GM12878 (cell line): ENCODE data around the gene SHB. TPM values are rescaled to one million over a fixed set of nuclear protein-coding genes. Genes with fewer than 3 reads are reported as not detected.

Source experiments
- ATAC-seq: fragments of 200-7000 bp; cut with Tn5 transposase; 3 replicates; pipeline ENCODE4 v1.9.1; 2020; ENCODE audit warnings: mild to moderate bottlenecking, moderate library complexity
- BruUV-seq: library from RNA; stranded (reverse); fragments of 400-500 nt; replicated peaks from 2 replicates; lab custom pipeline; 2021; lab: Mats Ljungman, UMichigan
- CTCF ChIA-PET: fragments of 300-600 bp; sonication (Branson Sonifier 250); formaldehyde crosslinking; extraction: SDS; loops from one replicate; lab custom pipeline; 2021; ENCODE audit warnings: inconsistent platforms; lab: Yijun Ruan, JAX
- POLR2A ChIA-PET: fragments of 350-600 bp; formaldehyde crosslinking; extraction: SDS; loops from one replicate; lab custom pipeline; 2021; ENCODE audit warnings: inconsistent platforms; lab: Charles Lee
- RAD21 ChIA-PET: fragments of 300-600 bp; sonication (Branson Sonifier 250); formaldehyde crosslinking; loops from one replicate; lab custom pipeline; 2023; ENCODE audit warnings: antibody characterized with exemption; ENCODE audit not compliant: unreplicated experiment; lab: Charles Lee
- SMC1A ChIA-PET: fragments of 300-600 bp; sonication (Branson Sonifier 250); formaldehyde crosslinking; loops from one replicate; lab custom pipeline; 2023; ENCODE audit not compliant: unreplicated experiment, uncharacterized antibody; lab: Charles Lee
- DNase-seq: peaks from one replicate; pipeline ENCODE4 v3.0.0-alpha.2; 2011; ENCODE audit warnings: low read depth, low spot score
- FAIRE-seq: peaks from 3 replicates; lab custom pipeline; 2011; peaks lifted over from hg19 to GRCh38; lab: Jason Lieb, UNC
- H2AFZ ChIP-seq: 2 replicates; pipeline ENCODE4 v1.6.0; 2011; ENCODE audit warnings: low read depth, low read length, control low read depth; ENCODE audit not compliant: control insufficient read depth
- H3K27ac ChIP-seq: 2 replicates; pipeline ENCODE4 v1.5.1; 2011; ENCODE audit warnings: control low read depth; ENCODE audit not compliant: control insufficient read depth, insufficient read depth
- H3K27me3 ChIP-seq, 2 experiments: replicated peaks in 1 of 2; 2 replicates each; pipeline versions ENCODE4 v1.6.0 to v1.6.1; 2011; ENCODE audit warnings: low read length in 1 of 2; ENCODE audit not compliant: control insufficient read depth in 2 of 2, insufficient read depth in 2 of 2
- H3K36me3 ChIP-seq, 2 experiments: 2 replicates each; pipeline ENCODE4 v1.5.1; 2011; ENCODE audit warnings: low read length in 1 of 2; ENCODE audit not compliant: control insufficient read depth in 2 of 2, insufficient read depth in 2 of 2
- H3K4me1 ChIP-seq: 2 replicates; pipeline ENCODE4 v1.6.1; 2011; ENCODE audit warnings: mild to moderate bottlenecking, low read length, moderate library complexity, mixed read lengths; ENCODE audit not compliant: control insufficient read depth, insufficient read depth
- H3K4me2 ChIP-seq: 2 replicates; pipeline ENCODE4 v1.6.0; 2011; ENCODE audit warnings: control low read depth; ENCODE audit not compliant: control insufficient read depth, insufficient read depth
- H3K4me3 ChIP-seq: fragments of 200-600 bp; sonication (generic); 2 replicates; pipeline ENCODE4 v1.5.1; 2016
- H3K79me2 ChIP-seq: 2 replicates; pipeline ENCODE4 v1.6.0; 2011; ENCODE audit warnings: low read length; ENCODE audit not compliant: control insufficient read depth, insufficient read depth
- H3K9ac ChIP-seq: 2 replicates; pipeline ENCODE4 v1.8.0; 2011; ENCODE audit warnings: low read length, control low read depth, mixed read lengths; ENCODE audit not compliant: control insufficient read depth, insufficient read depth
- H3K9me3 ChIP-seq: replicated peaks from 3 replicates; pipeline ENCODE4 v1.5.1; 2011; ENCODE audit warnings: mild to moderate bottlenecking, low read length; ENCODE audit not compliant: control insufficient read depth, insufficient read depth
- H4K20me1 ChIP-seq: 2 replicates; pipeline ENCODE4 v1.6.0; 2011; ENCODE audit not compliant: control insufficient read depth, insufficient read depth
- ASH2L ChIP-seq: fragments of 300-600, 200-600 bp; sonication (generic); IDR thresholded peaks from 2 replicates; pipeline ENCODE4 v1.6.1; 2017; ENCODE audit warnings: low read depth, mild to moderate bottlenecking, borderline replicate concordance
- HDAC6 ChIP-seq: fragments of 200-600 bp; sonication (generic); IDR thresholded peaks from one replicate; pipeline ENCODE4 v1.8.0; 2017; ENCODE audit warnings: antibody characterized with exemption; ENCODE audit not compliant: unreplicated experiment
- MYC ChIP-seq: IDR thresholded peaks from 2 replicates; pipeline ENCODE4 v1.6.1; 2011; ENCODE audit warnings: mild to moderate bottlenecking, low read length, moderate library complexity, inconsistent platforms; ENCODE audit not compliant: insufficient read depth, insufficient replicate concordance, insufficient read length, severe bottlenecking
- NFIC ChIP-seq: IDR thresholded peaks from 2 replicates; pipeline ENCODE4 v1.6.1; 2012; ENCODE audit warnings: low read depth, mild to moderate bottlenecking, inconsistent platforms, low read length, moderate library complexity
- POU2F2 ChIP-seq: IDR thresholded peaks from 3 replicates; pipeline ENCODE4 v1.6.1; 2011; ENCODE audit warnings: low read depth, mild to moderate bottlenecking, low read length, borderline replicate concordance
- RAD51 ChIP-seq: fragments of 450-650 bp; IDR thresholded peaks from 2 replicates; pipeline ENCODE4 v1.6.1; 2016; ENCODE audit warnings: moderate library complexity, mild to moderate bottlenecking, inconsistent platforms
- SMAD5 ChIP-seq: IDR thresholded peaks from 2 replicates; pipeline ENCODE4 v1.6.1; 2016; ENCODE audit warnings: antibody characterized with exemption, low read depth
- SPI1 ChIP-seq: IDR thresholded peaks from 2 replicates; pipeline ENCODE4 v1.6.1; 2011; ENCODE audit warnings: low read depth, mild to moderate bottlenecking, low read length, moderate library complexity, borderline replicate concordance; ENCODE audit not compliant: insufficient read depth
- WGBS: methylation state at CpG from one replicate; pipeline ENCODE4 v1.1.6; 2016; ENCODE audit warnings: low lambda C conversion rate; ENCODE audit not compliant: insufficient replicate concordance, insufficient coverage; ENCODE audit errors: missing lambda C conversion rate; 5-methylcytosine and 5-hydroxymethylcytosine counted together
- in situ Hi-C: fragments of 300-500 bp; cut with MboI; formaldehyde crosslinking; loops from 9 replicates; pipeline ENCODE4 v1.14.3; 2018; ENCODE audit warnings: mixed read lengths
- intact Hi-C: fragments of 100-400 bp; cut with micrococcal nuclease; formaldehyde crosslinking; loops from one replicate; pipeline ENCODE4 v1.14.2; 2022; ENCODE audit not compliant: unreplicated experiment
- polyA plus RNA-seq, 11 experiments: library from polyadenylated mRNA; depleted of rRNA in 4 of 11; unstranded in 6 of 11; stranded (reverse) in 5 of 11; fragments of >200 nt; fragmentation: Nextera tagmentation in 4 of 11; fragmentation: Illumina TruSeq in 1 of 11; extraction: Ambion mirVana in 4 of 11; extraction: Trizol in 1 of 11; gene quantifications; 1 replicate in 1 of 11; 2 replicates in 10 of 11; pipeline versions ENCODE4 v1.2.1 to v1.2.3, GENCODE V29; 2011 to 2016; ENCODE audit warnings: inconsistent platforms in 2 of 11, missing spikeins in 2 of 11, low read depth in 1 of 11
- total RNA-seq, 4 experiments: library from RNA; depleted of rRNA in 3 of 4; stranded (reverse); fragments of >200 nt in 3 of 4; fragmentation: Illumina TruSeq in 1 of 4; extraction: Trizol in 1 of 4; gene quantifications; 2 replicates each; pipeline versions ENCODE4 v1.2.1 to v1.2.3, GENCODE V29; 2013 to 2021

Gene SHB
- total and polyA plus RNA-seq, 10 of the 15 experiments (the other 5 are each of a cell fraction or from before 2014, with no cell fraction given): 0.29 to 6.2 (median 1.3) TPM

- Histone ChIP-seq H3K79me2 (no peaks in the 10 kb centered on the region), H4K20me1 (no peaks in the 10 kb centered on the region; the same call in 1 of the 2 replicates)
- SMC1A ChIA-PET: no interaction called here
- TF ChIP-seq POU2F2 (no peak), MYC (no peak), ASH2L (no peak), RAD51 (no peak), HDAC6 (no peak), NFIC (no peak), SPI1 (no peak), SMAD5 (no peak)
- TF ChIP-seq, all 136 proteins: peak for 0
- no peak overlapping the region for H2AFZ ChIP-seq
- H3K4me2 ChIP-seq: no peak overlapping the region
- intact Hi-C loops (no loop called here), in situ Hi-C loops (no loop called here)
- ChIA-PET RAD21 (no interaction called here), POLR2A (no interaction called here), CTCF (no interaction called here)
- H3K27ac ChIP-seq: no peak overlapping the region
- H3K9me3 ChIP-seq: no peaks in the 10 kb centered on the region
- H3K9ac ChIP-seq: no peak overlapping the region
- no peaks in the 10 kb centered on the region for H3K36me3 ChIP-seq
- no peak overlapping the region for H3K4me3 ChIP-seq
- 55% methylated on average over 16 of the region's 16 CpGs for WGBS
- BruUV-seq: no TSS peak
- DNase-seq (no peak), FAIRE-seq (no peak), ATAC-seq (no peak)
- H3K4me1 ChIP-seq: peaks cover 5% of the 10 kb centered on the region
- no peaks in the 10 kb centered on the region; a peak in 1 of 4 replicates for H3K27me3 ChIP-seq
Measured at GRCh38 chr9:38039090-38039906, 29.7 kb downstream of the SHB start.
